ENCODE measurements around the gene UBL3.

Gene UBL3

GRCh38 chr13:29856426-29856825 is 6.0 kb upstream of the UBL3 start:
- no peak for DNase-seq (ENCODE audit: low spot score)

DNA sequence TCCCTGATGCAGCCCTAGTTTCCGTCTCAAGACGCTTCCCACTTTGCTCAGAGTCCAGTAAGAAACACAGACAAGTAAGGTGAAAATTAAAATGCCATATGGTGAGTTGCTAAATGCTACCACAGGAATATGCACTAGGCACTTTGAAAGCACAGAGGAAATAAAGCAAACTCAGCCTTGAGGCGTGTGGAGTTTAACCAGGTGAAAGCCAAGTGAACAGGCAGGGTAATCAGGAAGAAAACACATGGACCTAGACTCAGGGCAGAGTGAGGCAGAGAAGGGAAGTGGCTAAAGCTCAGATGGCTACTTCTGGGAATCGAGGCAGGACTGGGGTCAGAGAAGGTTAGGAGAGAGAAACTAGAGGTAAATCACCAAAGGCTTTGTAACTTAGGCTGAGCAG is 5.4 kb upstream of the UBL3 start:
- no peak for DNase-seq (ENCODE audit: low spot score)

DNA sequence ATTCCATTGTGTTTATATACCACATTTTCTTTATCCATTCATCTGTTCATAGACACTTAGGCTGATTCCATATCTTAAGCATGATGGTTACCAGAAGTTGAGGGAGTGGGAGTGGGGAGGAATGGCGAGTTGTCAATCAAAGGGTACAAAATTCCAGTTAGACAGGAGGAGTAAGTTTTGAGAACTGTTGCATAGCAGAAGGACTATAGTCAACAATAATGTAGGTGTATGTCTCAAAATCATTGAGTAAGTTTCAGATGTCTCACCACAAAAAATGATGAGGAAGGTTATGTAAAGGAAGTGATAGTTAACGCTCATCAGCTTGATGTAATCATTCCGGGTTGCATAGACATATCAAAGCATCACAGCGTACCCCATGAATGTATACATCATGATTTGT is 4.6 kb upstream of the UBL3 start:
- no peak for DNase-seq (ENCODE audit: low spot score)

- no peak for DNase-seq (ENCODE audit: low spot score)
Measured at GRCh38 chr13:29853131-29853530, 2.7 kb upstream of the UBL3 start.

- peak; percentile 49 for DNase-seq (ENCODE audit: low spot score)
Measured at GRCh38 chr13:29852472-29853054, 2.1 kb upstream of the UBL3 start.

DNA sequence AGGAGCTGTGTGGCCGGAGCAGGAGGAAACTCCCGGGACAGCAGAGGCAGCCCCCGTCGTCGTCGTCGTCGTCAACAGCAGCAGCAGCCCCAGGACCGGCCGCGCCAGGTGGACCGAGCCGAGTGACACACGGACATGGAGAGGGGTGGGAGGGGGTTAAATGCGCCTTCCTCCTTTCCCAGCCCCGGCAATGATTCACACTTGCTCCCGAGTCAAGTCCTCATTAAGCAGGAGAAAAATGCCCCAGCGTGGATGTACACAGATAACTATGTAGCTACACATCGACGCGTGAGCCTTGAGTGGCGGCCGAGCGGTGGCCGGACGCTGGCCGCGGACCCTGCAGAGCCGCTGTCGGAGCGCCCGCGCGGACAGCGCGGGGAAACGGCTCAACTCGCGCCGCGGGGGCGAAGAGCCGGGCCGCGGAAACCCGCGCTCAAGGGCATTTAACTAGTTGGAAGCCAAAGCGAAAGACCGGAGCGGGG is 645 bp downstream of the UBL3 start:
- peak; percentile 57 for DNase-seq (ENCODE audit: low spot score)

- no peak for DNase-seq (ENCODE audit: low spot score)
Measured at GRCh38 chr13:29849071-29849631, 1.3 kb downstream of the UBL3 start.

DNA sequence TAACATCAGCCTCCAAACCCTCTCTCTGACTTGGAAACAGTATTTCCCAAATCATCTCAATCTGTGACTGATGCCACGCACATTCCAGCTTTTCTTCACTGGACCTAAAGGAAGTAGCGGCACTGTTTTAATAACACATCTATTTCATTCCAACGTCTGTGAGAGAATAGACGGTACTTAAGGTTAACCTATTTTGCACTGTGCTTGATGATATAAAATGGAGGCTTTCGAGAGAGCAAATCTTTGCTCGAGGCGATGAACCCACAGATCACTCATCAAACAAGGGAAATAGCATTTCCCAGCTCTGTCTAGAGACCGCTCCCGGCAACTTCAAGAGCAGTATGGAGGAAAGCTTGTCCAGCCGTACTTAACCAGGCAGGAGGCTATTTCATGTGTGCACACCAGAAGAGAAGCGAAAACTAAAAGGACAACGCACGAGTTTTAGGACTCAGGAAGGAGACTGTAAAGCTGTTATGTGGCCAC is 2.9 kb downstream of the UBL3 start:
- DNase-seq (ENCODE audit: low spot score), result peak; percentile 12

DNA sequence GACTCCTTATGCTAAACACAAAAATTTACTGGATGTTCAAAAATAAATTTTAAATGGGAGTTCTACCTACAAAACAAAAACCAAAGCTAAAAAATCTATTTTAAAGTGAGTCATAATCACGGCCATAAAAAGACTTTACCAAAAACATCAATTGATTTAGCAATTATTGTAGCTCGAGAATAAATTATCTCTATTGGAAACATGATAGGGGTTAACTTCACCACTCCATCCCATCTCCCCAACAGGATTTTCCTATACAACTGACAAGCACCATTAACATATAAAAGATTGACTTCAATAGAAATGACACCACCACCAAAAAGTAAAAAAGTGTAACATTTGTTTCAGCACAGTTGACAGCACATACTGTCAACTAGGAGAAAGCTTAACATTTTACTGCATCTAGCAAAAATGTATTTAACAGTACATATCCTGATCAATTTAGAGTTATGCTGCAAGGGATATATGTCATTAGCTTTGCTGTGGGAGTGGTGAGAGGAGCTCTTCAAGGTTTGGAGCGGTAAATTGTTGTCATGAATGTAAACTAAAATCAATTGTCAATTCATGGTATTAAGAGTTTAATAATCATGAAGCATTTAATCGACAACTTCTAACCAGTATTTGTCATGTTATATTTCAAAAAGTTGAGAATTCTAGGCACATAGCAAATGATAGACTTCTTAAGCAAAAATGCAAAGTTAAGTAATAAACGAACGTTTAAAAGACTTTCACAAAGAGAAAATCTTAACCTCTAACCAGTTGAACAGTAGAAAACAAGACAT is 3.8 kb downstream of the UBL3 start:
- no peak for DNase-seq (ENCODE audit: low spot score)

DNA sequence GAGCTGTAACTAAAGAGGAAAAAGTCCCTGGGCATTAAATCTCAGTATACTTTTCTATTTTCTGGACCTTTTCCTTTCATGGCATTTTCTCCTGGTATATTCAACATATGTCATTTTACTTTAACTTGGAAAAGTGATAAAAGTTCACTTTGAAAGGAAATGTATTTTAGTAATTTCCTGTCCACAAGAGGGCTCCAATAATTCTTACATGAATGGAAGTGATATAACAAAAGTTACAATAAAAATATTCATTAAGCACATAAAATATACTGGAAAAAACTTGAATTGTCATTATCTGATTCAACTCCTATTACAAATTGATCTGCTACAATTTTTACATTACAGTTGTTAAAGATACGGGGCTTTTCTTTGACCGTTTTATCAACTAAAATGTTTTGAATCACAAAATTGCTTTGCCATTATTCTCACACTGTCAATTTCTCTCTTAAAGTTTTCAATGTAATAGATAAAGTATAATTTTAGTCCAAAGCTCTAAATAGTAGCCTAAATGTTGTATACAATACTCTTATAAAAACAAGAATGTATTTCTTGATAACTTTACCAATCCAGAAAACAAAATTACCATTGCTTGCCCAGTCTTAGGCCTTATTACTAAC is 4.9 kb downstream of the UBL3 start:
- DNase-seq (ENCODE audit: low spot score), result no peak

- DNase-seq (ENCODE audit: low spot score), result no peak
Measured at GRCh38 chr13:29844441-29844840, 6.0 kb downstream of the UBL3 start.

DNA sequence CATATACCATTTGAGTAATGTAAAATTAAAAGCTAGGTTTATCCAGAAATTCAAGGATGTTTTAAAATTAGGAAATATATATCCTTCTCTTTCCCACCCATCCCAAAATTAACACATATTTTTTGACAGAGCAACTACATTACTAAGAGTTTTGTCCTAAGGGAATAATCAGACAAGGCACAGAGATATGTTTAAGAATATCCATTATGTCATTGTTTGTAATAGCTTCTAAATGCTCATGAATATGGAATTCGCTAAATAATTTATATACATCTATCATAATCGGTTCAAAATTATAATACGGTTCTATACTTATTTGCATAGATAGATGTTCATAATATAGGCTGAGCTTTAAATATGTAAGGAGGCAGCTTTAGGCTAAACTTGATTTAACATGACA is 9.8 kb downstream of the UBL3 start:
- DNase-seq (ENCODE audit: low spot score), result no peak

GRCh38 chr13:29835280-29836061 is 14.9 kb downstream of the UBL3 start:
- no peak for DNase-seq (ENCODE audit: low spot score)

DNA sequence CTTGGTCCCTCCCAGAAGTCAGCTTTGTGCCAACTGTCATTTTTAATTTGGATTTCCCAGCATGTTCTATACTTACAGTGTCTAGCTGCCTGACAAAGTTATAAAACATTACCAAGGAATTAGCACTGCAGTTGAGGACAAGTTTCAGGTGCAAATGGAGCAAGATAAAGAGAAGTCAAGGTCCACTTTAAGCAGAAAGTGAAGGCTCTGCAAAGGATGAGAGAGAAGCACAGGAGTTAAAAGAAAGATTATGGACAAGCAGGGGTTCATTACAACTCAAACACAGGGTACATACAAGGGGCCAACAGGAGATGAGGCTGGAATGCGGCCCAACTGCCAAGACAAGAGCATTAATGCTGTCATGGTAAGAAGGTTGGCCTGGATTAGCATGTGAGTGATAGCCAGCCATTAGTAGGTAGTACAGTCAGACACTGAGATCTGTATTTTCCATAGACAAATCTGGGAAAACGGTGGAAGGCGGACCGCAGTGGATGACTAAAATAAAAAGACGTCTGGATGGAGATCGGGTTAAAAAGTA is 17.6 kb downstream of the UBL3 start:
- DNase-seq (ENCODE audit: low spot score), result no peak

GRCh38 chr13:29830000-29830399 is 20.4 kb downstream of the UBL3 start:
- no peak for DNase-seq (ENCODE audit: low spot score)

- DNase-seq (ENCODE audit: low spot score), result no peak
Measured at GRCh38 chr13:29819143-29819542, 31.3 kb downstream of the UBL3 start.

GRCh38 chr13:29817604-29818378 is 32.6 kb downstream of the UBL3 start:
- DNase-seq (ENCODE audit: low spot score), result no peak

DNA sequence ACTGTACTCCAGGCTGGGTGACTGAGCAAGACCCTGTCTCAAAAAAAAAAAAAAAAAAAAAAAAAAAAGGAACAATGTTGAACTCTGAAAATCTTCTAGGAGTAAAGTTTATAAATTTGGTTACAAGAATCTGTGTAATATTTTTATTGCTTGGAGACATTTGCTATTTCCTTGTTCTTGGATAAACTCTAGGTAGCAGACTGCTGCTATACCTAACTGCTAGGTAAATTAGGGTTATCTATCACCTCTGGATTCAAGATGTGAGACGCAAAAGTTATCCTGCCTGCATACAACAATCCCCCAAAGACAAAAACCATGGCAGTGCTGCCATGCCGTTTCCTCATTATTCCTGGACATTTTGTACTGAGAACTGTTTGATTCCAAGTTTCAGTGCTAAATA is 33.7 kb downstream of the UBL3 start:
- DNase-seq (ENCODE audit: low spot score), result no peak

DNA sequence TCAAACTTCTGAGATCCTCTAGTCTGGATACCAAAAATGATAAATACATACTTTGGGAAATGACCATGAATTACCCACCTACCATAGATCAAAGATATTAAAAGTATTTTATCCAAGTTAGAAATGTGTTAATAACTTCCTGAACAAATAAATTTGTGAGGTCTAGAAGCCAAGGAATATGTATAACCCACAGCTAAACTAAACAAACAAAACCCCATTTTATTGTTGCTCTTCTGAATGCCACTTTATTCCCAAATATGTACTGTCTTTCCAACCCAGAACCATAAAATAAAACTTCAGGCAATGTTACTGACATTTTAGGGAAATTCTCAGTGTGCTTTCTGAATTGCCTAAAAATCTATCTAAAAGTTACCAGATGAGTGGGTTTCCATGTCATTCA is 35.1 kb downstream of the UBL3 start:
- DNase-seq (ENCODE audit: low spot score), result no peak

GRCh38 chr13:29810898-29811297 is 39.5 kb downstream of the UBL3 start:
- no peak for DNase-seq (ENCODE audit: low spot score)

DNA sequence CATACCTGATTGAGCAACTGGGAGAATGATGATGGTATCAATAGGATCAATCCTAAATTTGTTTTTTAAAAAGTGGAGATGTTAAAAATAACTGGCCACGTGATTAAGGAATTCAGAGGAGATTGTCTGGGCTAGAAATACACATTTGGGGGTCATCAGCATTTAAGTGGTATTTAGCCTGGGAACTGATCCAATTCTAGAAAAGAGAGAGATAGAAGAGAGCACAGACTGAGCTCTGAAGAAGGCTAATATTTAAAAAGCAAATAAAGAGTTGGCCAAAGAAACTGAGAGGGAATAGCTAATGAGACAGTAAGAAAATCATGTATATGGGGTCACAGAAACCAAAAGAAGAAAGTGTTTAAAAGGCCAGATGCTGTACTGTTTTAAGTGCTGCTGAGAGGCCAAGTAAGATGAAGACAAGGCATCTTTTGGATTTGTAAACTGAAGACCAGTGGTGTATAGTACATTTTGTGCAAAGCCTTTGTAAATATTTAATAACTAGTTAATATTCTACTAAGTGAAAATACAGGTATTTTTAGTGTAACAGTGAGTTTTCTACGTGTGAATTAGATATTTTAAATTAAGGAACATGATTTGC is 40.2 kb downstream of the UBL3 start:
- DNase-seq (ENCODE audit: low spot score), result no peak
